Esophagus muscularis mucosa (tissue), 4 donors: Measurements from ENCODE around the gene NEK2. TPM values are rescaled to one million over a fixed set of nuclear protein-coding genes. Genes with fewer than 3 reads are reported as not detected.

ENCODE experiments used
- DNase-seq: peaks from one replicate; pipeline ENCODE4 v3.0.0-alpha.2; 2017; ENCODE audit errors: extremely low spot score
- H3K27ac ChIP-seq, 4 donors: fragments of 200-600 bp; sonication (generic); replicated peaks in 1 of 4; 1 replicate in 3 of 4; 2 replicates in 1 of 4; pipeline ENCODE4 v1.5.1; 2016 to 2019; ENCODE audit warnings: mild to moderate bottlenecking in 1 of 4
- H3K27me3 ChIP-seq, 4 donors: fragments of 200-600 bp; sonication (generic); one replicate each; pipeline versions ENCODE4 v1.5.1 to v1.6.0; 2016 to 2019
- H3K36me3 ChIP-seq, 4 donors: fragments of 200-600 bp; sonication (generic); one replicate each; pipeline ENCODE4 v1.5.1; 2016 to 2019
- H3K4me1 ChIP-seq, 4 donors: fragments of 200-600 bp; sonication (generic); one replicate each; pipeline ENCODE4 v1.5.1; 2016 to 2019
- H3K4me3 ChIP-seq, 4 donors: fragments of 200-600 bp; sonication (generic); 1 replicate in 2 of 4; 2 replicates in 2 of 4; pipeline ENCODE4 v1.5.1; 2016 to 2019; ENCODE audit warnings: mild to moderate bottlenecking in 4 of 4, moderate library complexity in 1 of 4
- H3K9me3 ChIP-seq, 4 donors: fragments of 200-600 bp; sonication (generic); 1 replicate in 3 of 4; 2 replicates in 1 of 4; pipeline ENCODE4 v1.5.1; 2016 to 2019
- EP300 ChIP-seq: sonication (generic); formaldehyde crosslinking; IDR thresholded peaks from one replicate; pipeline ENCODE4 v1.6.1; 2017; ENCODE audit warnings: antibody characterized with exemption
- POLR2A ChIP-seq: fragments of 450-650 bp; IDR thresholded peaks from one replicate; pipeline ENCODE4 v1.6.1; 2017; ENCODE audit warnings: antibody characterized with exemption, moderate library complexity, mild to moderate bottlenecking, low read depth
- POLR2AphosphoS5 ChIP-seq, 2 donors: sonication (generic); formaldehyde crosslinking; IDR thresholded peaks; one replicate each; pipeline ENCODE4 v1.6.1; 2017; ENCODE audit warnings: antibody characterized with exemption in 2 of 2
- WGBS: methylation state at CpG from one replicate; pipeline ENCODE4 v1.1.5; 2018; 5-methylcytosine and 5-hydroxymethylcytosine counted together
- intact Hi-C: fragments of 100-400 bp; cut with DNase I; formaldehyde crosslinking; loops from one replicate; pipeline ENCODE4 v1.15.1; 2023
- total RNA-seq, 4 donors: library from RNA; depleted of rRNA; stranded (reverse); fragments of >200 nt; gene quantifications; one replicate each; pipeline versions ENCODE4 v1.1.0 to v1.2.1, GENCODE V29; 2016
- TF ChIP-seq, protein P1 (sequence below), 3 experiments: fragments of 200-600 bp in 2 of 3; fragments of 450-650 bp in 1 of 3; sonication (generic) in 2 of 3; IDR thresholded peaks; one replicate each; pipeline ENCODE4 v1.5.1; 2017 to 2019; ENCODE audit warnings: antibody characterized with exemption in 3 of 3, mild to moderate bottlenecking in 2 of 3, moderate library complexity in 1 of 3

NEK2 gene
- total RNA-seq, 4 donors from 2014 or later, result not detected

DNA sequence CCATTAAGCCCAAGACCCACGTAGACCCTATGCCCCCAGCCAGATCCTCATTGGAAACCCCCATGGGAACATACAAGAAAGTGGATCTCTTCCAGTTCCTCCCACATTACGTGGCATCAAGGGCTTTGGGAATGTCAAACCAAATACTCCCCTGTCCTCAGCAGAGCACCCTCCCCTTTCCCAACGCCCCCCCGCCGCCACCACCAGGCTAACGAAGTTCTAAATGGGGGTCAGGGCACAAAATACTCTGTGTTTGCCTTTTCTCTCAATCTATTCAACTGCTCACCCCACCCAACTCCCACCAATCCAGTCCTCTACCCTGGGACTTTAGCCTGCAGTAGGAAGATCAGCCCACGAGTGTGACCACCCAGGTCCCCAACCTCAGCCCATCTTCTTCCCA lies 24.5 kb downstream of the NEK2 start:
- Histone ChIP-seq H3K4me3 (no peak overlapping the region), H3K4me1 (peaks cover 3 to 17% (median 6%) of the 10 kb centered on the region in 4 donors), H3K9me3 (no peaks in the 10 kb centered on the region), H3K36me3 (no peaks in the 10 kb centered on the region), H3K27me3 (no peaks in the 10 kb centered on the region), H3K27ac (no peak overlapping the region)
- intact Hi-C loops, result loop anchor here (5.0 to 10.0 kb wide), 2 partner anchors 179 to 326 kb away; partner anchors contain the start of gene TRAF5
- no peak for DNase-seq
- WGBS, result 87% methylated on average over 7 of the region's 7 CpGs
- TF ChIP-seq EP300 (no peak), POLR2AphosphoS5 (IDR thresholded peaks at IDR 0.05) (no peak), POLR2A (no peak)
- TF ChIP-seq, protein P1, sequence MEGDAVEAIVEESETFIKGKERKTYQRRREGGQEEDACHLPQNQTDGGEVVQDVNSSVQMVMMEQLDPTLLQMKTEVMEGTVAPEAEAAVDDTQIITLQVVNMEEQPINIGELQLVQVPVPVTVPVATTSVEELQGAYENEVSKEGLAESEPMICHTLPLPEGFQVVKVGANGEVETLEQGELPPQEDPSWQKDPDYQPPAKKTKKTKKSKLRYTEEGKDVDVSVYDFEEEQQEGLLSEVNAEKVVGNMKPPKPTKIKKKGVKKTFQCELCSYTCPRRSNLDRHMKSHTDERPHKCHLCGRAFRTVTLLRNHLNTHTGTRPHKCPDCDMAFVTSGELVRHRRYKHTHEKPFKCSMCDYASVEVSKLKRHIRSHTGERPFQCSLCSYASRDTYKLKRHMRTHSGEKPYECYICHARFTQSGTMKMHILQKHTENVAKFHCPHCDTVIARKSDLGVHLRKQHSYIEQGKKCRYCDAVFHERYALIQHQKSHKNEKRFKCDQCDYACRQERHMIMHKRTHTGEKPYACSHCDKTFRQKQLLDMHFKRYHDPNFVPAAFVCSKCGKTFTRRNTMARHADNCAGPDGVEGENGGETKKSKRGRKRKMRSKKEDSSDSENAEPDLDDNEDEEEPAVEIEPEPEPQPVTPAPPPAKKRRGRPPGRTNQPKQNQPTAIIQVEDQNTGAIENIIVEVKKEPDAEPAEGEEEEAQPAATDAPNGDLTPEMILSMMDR (IDR thresholded peaks at IDR 0.05), result no peak

GRCh38 chr1:211648980-211649934 lies 26.2 kb downstream of the NEK2 start:
- intact Hi-C loops, result loop anchor here (2.0 kb wide), 1 partner anchor 72 kb away; no protein-coding TSS in a partner anchor
- Histone ChIP-seq H3K36me3 (no peaks in the 10 kb centered on the region), H3K27me3 (no peaks in the 10 kb centered on the region), H3K4me3 (no peak overlapping the region), H3K4me1 (peaks cover 0 to 12% (median 1%) of the 10 kb centered on the region in 4 donors), H3K27ac (no peak overlapping the region), H3K9me3 (no peaks in the 10 kb centered on the region)
- TF ChIP-seq POLR2AphosphoS5 (IDR thresholded peaks at IDR 0.05), result peak in 1 of 2 donors; percentile 49
- TF ChIP-seq POLR2A, result no peak
- TF ChIP-seq, protein P1 (IDR thresholded peaks at IDR 0.05), result peak in 2 of 3 experiments; percentile 57 to 76
- no peak for TF ChIP-seq EP300
- DNase-seq, result no peak
- WGBS, result 57% methylated on average over 9 of the region's 9 CpGs

DNA sequence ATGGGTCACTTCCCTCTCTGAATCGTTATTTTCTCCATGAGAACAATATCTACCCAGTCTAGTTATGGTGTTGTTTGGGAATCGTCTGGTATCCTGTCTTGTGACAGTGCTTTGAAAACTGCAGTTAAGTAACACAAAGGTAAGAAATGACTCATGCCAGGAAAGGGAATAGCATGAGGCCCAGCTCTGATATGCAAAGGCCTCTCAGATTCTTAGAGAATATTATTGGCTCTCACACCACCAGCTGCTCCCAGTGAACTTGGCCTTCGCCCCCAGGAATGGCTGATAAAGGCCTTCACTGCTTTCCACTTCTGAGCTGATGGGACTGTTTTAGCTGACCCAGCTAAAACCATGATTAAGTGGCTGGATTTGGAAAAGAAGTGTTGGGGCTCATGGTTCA lies 27.1 kb downstream of the NEK2 start:
- Histone ChIP-seq H3K9me3 (no peaks in the 10 kb centered on the region), H3K4me3 (no peak overlapping the region), H3K27ac (no peak overlapping the region), H3K27me3 (no peaks in the 10 kb centered on the region), H3K36me3 (no peaks in the 10 kb centered on the region), H3K4me1 (peaks cover 9 to 21% (median 9%) of the 10 kb centered on the region in 4 donors)
- WGBS, result 72% methylated on average over 3 of the region's 3 CpGs
- intact Hi-C loops, result loop anchor here (2.0 kb wide), 1 partner anchor 72 kb away; no protein-coding TSS in a partner anchor
- no peak for DNase-seq
- TF ChIP-seq, protein P1 (IDR thresholded peaks at IDR 0.05), result no peak
- TF ChIP-seq POLR2A, result no peak
- no peak for TF ChIP-seq EP300
- TF ChIP-seq POLR2AphosphoS5 (IDR thresholded peaks at IDR 0.05), result no peak

DNA sequence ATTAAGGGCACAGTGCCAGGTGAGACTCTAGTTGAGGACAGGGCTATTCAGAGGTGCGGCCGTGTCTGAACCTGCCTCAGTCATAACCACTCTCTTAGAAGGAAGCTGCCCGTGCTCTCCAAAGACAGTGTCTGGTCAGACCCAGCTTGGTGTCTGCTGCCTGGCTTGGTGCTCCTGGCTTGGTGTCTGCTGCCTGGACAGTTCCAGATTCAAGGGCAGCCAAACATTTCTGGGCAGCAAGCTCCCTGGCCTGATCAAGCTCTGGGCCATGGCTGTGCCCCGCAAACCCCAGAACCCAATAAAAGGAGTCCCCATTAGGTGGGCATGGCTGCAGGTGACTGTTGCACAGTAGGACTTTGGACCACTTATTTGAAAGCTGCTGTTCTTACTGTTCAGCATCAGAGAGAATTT lies 27.7 kb downstream of the NEK2 start:
- Histone ChIP-seq H3K4me3 (no peak overlapping the region), H3K27ac (no peak overlapping the region), H3K4me1 (peaks cover 11 to 25% (median 12%) of the 10 kb centered on the region in 4 donors), H3K9me3 (no peaks in the 10 kb centered on the region), H3K27me3 (no peaks in the 10 kb centered on the region), H3K36me3 (no peaks in the 10 kb centered on the region)
- no peak for TF ChIP-seq POLR2AphosphoS5 (IDR thresholded peaks at IDR 0.05)
- no peak for TF ChIP-seq POLR2A
- no peak for TF ChIP-seq EP300
- TF ChIP-seq, protein P1 (IDR thresholded peaks at IDR 0.05), result no peak
- 78% methylated on average over 3 of the region's 4 CpGs for WGBS
- intact Hi-C loops, result loop anchor here (2.0 kb wide), 1 partner anchor 71 kb away; no protein-coding TSS in a partner anchor
- no peak for DNase-seq
